Fibroblast of skin of back (primary cell): ENCODE results near the gene PLEKHG4.

Source experiments
- DNase-seq: peaks from one replicate; pipeline ENCODE4 v3.0.0-alpha.2; 2013

The PLEKHG4 gene

GRCh38 chr16:67294171-67294757 is 14.9 kb downstream of the PLEKHG4 start:
- no peak for DNase-seq

GRCh38 chr16:67294938-67295361 is 15.6 kb downstream of the PLEKHG4 start:
- DNase-seq: peak; percentile 59

- peak; percentile 90 for DNase-seq
These were observed 17.1 kb downstream of the PLEKHG4 start for GRCh38 chr16:67296420-67296819.

GRCh38 chr16:67298277-67298676 is 18.9 kb downstream of the PLEKHG4 start:
- DNase-seq: no peak

- DNase-seq: no peak
These were observed 19.9 kb downstream of the PLEKHG4 start for GRCh38 chr16:67299269-67299668.

- peak; percentile 34 for DNase-seq
These were observed 21.9 kb downstream of the PLEKHG4 start for GRCh38 chr16:67301080-67301782.

GRCh38 chr16:67302076-67302475 is 22.7 kb downstream of the PLEKHG4 start:
- DNase-seq: no peak

- no peak for DNase-seq
These were observed 23.6 kb downstream of the PLEKHG4 start for GRCh38 chr16:67302970-67303369.

GRCh38 chr16:67304020-67304419 is 24.7 kb downstream of the PLEKHG4 start:
- peak; percentile 67 for DNase-seq

GRCh38 chr16:67305216-67306071 is 26.1 kb downstream of the PLEKHG4 start:
- DNase-seq: no peak

GRCh38 chr16:67310561-67310960 is 31.2 kb downstream of the PLEKHG4 start:
- no peak for DNase-seq

GRCh38 chr16:67311607-67312488 is 32.5 kb downstream of the PLEKHG4 start:
- peak; percentile 100 for DNase-seq

GRCh38 chr16:67312719-67313118 is 33.4 kb downstream of the PLEKHG4 start:
- no peak for DNase-seq

- no peak for DNase-seq
These were observed 38.5 kb downstream of the PLEKHG4 start for GRCh38 chr16:67317853-67318252.

GRCh38 chr16:67326115-67326471 is 46.8 kb downstream of the PLEKHG4 start:
- DNase-seq: no peak

- peak; percentile 12 for DNase-seq
These were observed 47.4 kb downstream of the PLEKHG4 start, which contains the start of the genes KCTD19 and LRRC36 for GRCh38 chr16:67326472-67327309. TSS of gene KCTD19 (minus strand) at chr16:67326741. CDS start at chr16:67326707, 34 bp downstream. TSS of gene LRRC36 (plus strand) at chr16:67326815. CDS start at chr16:67326863, 48 bp downstream.

GRCh38 chr16:67327743-67328142 is 48.4 kb downstream of the PLEKHG4 start:
- no peak for DNase-seq

- no peak for DNase-seq
These were observed 50.6 kb downstream of the PLEKHG4 start for GRCh38 chr16:67329901-67330300.

- DNase-seq: no peak
These were observed 54.0 kb downstream of the PLEKHG4 start for GRCh38 chr16:67333315-67333714.

- DNase-seq: no peak
These were observed 56.8 kb downstream of the PLEKHG4 start for GRCh38 chr16:67336116-67336515.

- DNase-seq: peak; percentile 9
These were observed 57.3 kb downstream of the PLEKHG4 start for GRCh38 chr16:67336648-67337047.
